MCF 10A (cell line): ENCODE measurements around the gene CCDC148. TPM values are rescaled to one million over a fixed set of nuclear protein-coding genes. Genes with fewer than 3 reads are reported as not detected.
A peak's percentile ranks its signal among the peaks of the same experiment; 100 is the strongest.

ENCODE experiments used
- BruUV-seq: library from RNA; stranded (reverse); fragments of 400-500 nt; replicated peaks from 2 replicates; lab custom pipeline; 2021; lab: Mats Ljungman, UMichigan
- CTCF ChIA-PET: fragments of 300-600 bp; sonication (Branson Sonifier 250); formaldehyde crosslinking; extraction: SDS; loops from one replicate; lab custom pipeline; 2021; ENCODE audit warnings: antibody characterized with exemption, inconsistent platforms; lab: Yijun Ruan, JAX
- POLR2A ChIA-PET: fragments of 300-600, 350-650 bp; sonication (Branson Sonifier 250); formaldehyde crosslinking; extraction: SDS; loops from one replicate; lab custom pipeline; 2020; ENCODE audit warnings: antibody characterized with exemption, inconsistent platforms; lab: Yijun Ruan, JAX
- DNase-seq: peaks from one replicate; pipeline ENCODE4 v3.0.0-alpha.2; 2018; ENCODE audit not compliant: unreplicated experiment
- H3K27ac Mint-ChIP-seq: one replicate; pipeline ENCODE4 v1.8.0; 2022; ENCODE audit warnings: mild to moderate bottlenecking, low read depth, mixed read lengths; ENCODE audit not compliant: unreplicated experiment
- H3K27me3 Mint-ChIP-seq: one replicate; pipeline ENCODE4 v1.8.0; 2022; ENCODE audit warnings: mixed read lengths; ENCODE audit not compliant: insufficient read depth, unreplicated experiment
- H3K36me3 Mint-ChIP-seq: one replicate; pipeline ENCODE4 v1.8.0; 2022; ENCODE audit warnings: mild to moderate bottlenecking, moderate library complexity, mixed read lengths; ENCODE audit not compliant: insufficient read depth, unreplicated experiment
- H3K4me1 Mint-ChIP-seq: one replicate; pipeline ENCODE4 v1.8.0; 2022; ENCODE audit warnings: mixed read lengths; ENCODE audit not compliant: insufficient read depth, unreplicated experiment
- H3K4me3 Mint-ChIP-seq: one replicate; pipeline ENCODE4 v1.8.0; 2022; ENCODE audit warnings: mild to moderate bottlenecking, moderate library complexity, mixed read lengths; ENCODE audit not compliant: unreplicated experiment
- H3K9me3 Mint-ChIP-seq: one replicate; pipeline ENCODE4 v1.8.0; 2022; ENCODE audit warnings: mixed read lengths; ENCODE audit not compliant: unreplicated experiment
- intact Hi-C: fragments of 100-400 bp; cut with micrococcal nuclease; formaldehyde crosslinking; loops from 2 replicates; pipeline ENCODE4 v1.14.1; 2022
- total RNA-seq: library from RNA; stranded (reverse); gene quantifications from 2 replicates; pipeline ENCODE4 v1.2.3, GENCODE V29; 2022
- TF ChIP-seq, protein P1 (sequence below): fragments of 200-600 bp; IDR thresholded peaks from one replicate; pipeline ENCODE4 v1.8.0; 2022; ENCODE audit warnings: antibody characterized with exemption, mild to moderate bottlenecking; ENCODE audit not compliant: unreplicated experiment

CCDC148 gene
- total RNA-seq, 1 experiment from 2014 or later: 0.51 TPM

DNA sequence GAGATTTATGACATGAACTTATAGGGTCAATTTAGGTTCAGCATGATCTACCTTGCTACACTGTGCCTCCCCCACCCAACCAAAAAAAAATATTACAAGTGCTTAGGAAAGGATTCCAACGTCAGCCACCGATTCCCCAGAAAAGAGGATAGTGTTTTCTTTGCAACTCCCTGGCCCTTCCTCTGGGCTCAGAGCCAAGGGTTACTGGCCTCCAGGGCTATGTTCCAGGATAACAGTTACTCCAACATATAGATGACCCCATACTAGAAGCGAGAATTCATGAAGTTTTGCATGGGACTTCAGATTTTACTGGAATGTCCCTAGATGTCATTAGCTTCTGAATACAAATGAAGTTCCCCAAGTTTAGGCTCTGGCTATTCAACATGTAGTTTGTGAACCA lies 182.8 kb downstream of the CCDC148 start:
- ChIA-PET POLR2A (no interaction called here), CTCF (no interaction called here)
- no peak overlapping the region for H3K4me3 Mint-ChIP-seq
- DNase-seq: peak; percentile 29
- no peaks in the 10 kb centered on the region for H3K36me3 Mint-ChIP-seq
- intact Hi-C loops: no loop called here
- no peaks in the 10 kb centered on the region for H3K9me3 Mint-ChIP-seq
- H3K27me3 Mint-ChIP-seq: no peaks in the 10 kb centered on the region
- TF ChIP-seq, protein P1, sequence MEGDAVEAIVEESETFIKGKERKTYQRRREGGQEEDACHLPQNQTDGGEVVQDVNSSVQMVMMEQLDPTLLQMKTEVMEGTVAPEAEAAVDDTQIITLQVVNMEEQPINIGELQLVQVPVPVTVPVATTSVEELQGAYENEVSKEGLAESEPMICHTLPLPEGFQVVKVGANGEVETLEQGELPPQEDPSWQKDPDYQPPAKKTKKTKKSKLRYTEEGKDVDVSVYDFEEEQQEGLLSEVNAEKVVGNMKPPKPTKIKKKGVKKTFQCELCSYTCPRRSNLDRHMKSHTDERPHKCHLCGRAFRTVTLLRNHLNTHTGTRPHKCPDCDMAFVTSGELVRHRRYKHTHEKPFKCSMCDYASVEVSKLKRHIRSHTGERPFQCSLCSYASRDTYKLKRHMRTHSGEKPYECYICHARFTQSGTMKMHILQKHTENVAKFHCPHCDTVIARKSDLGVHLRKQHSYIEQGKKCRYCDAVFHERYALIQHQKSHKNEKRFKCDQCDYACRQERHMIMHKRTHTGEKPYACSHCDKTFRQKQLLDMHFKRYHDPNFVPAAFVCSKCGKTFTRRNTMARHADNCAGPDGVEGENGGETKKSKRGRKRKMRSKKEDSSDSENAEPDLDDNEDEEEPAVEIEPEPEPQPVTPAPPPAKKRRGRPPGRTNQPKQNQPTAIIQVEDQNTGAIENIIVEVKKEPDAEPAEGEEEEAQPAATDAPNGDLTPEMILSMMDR: no peak
- no TSS peak for BruUV-seq
- no peak overlapping the region for H3K27ac Mint-ChIP-seq
- H3K4me1 Mint-ChIP-seq: peaks cover 8% of the 10 kb centered on the region

DNA sequence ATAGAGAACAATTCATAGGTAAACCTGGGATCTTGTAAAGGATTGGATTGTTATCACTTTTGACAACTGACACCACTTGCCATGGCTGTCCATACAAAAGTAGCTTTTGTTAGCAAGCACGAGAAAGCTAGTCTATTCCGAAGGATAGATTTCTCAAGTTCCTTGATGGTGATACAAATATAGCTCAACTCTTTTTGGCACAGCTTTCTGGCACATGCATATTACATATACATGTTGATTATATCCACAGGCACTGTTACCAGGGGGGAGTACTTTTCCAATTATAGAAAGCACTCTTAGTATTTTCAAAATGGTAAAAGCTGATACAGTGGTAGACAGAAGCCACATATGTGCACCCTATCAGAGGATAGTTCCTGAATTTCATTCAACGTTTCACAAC lies 186.0 kb downstream of the CCDC148 start:
- Mint-ChIP-seq H3K27me3 (peaks cover 20% of the 10 kb centered on the region), H3K36me3 (no peaks in the 10 kb centered on the region), H3K4me3 (no peak overlapping the region), H3K9me3 (no peaks in the 10 kb centered on the region), H3K27ac (no peak overlapping the region), H3K4me1 (peaks cover 8% of the 10 kb centered on the region)
- ChIA-PET POLR2A (interaction anchor here (0.7 kb wide), 1 partner anchor 402 kb away, joined by 3 read pairs; no protein-coding TSS in a partner anchor), CTCF (interaction anchor here (0.6 to 0.7 kb wide), 2 partner anchors 237 to 475 kb away, joined by 3 read pairs; no protein-coding TSS in a partner anchor)
- TF ChIP-seq, protein P1: no peak
- intact Hi-C loops: no loop called here
- DNase-seq: no peak
- no TSS peak for BruUV-seq

DNA sequence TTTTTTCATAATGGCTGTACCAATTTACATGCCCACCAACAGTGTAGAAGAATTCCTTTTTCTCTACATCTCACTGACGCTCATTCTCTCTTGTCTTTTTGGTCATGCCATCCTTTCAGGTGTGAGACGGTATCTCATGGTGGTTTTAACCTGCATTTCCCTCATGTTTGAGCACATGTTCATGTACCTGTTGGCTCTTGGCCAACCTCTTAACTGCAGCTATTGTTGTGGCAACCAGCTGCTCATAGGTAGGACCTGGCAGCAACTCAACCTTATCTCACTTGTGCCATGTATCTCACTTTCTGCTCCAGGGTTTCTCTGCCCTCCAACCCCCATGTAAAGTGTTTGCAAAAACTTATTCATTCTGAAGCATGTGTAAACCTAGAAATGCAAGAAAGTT lies 187.4 kb downstream of the CCDC148 start:
- ChIA-PET CTCF (interaction anchor here (1.0 kb wide), 1 partner anchor 485 kb away, joined by 3 read pairs; no protein-coding TSS in a partner anchor), POLR2A (no interaction called here)
- Mint-ChIP-seq H3K27me3 (peaks cover 23% of the 10 kb centered on the region), H3K4me1 (peaks cover 8% of the 10 kb centered on the region), H3K4me3 (no peak overlapping the region), H3K27ac (no peak overlapping the region), H3K9me3 (no peaks in the 10 kb centered on the region), H3K36me3 (no peaks in the 10 kb centered on the region)
- TF ChIP-seq, protein P1: no peak
- BruUV-seq: no TSS peak
- intact Hi-C loops: no loop called here
- peak; percentile 8 for DNase-seq

DNA sequence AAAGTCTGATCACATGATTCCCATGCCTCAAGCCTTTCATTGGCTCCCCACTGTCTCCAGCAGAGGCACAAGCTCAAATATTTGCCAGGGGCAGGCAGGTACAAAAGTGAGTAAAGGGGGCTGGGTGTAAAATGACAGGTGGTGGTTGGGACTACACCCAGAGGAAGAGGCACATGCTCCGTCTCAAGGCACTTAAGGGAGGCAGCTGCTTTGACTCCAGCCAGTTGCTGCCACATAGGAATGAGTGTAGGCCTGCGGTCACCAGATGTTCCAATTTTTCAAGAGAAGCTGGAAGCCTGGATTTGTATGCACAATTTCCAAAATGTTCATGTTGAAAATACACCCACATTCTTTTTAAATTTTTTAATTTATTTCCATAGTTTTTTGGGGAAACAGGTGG lies 190.4 kb downstream of the CCDC148 start:
- TF ChIP-seq, protein P1: no peak
- H3K36me3 Mint-ChIP-seq: no peaks in the 10 kb centered on the region
- H3K4me1 Mint-ChIP-seq: no peaks in the 10 kb centered on the region
- no TSS peak for BruUV-seq
- no peak for DNase-seq
- ChIA-PET CTCF (interaction anchor here (0.6 kb wide), 1 partner anchor 86 kb away, joined by 4 read pairs; no protein-coding TSS in a partner anchor), POLR2A (no interaction called here)
- H3K27me3 Mint-ChIP-seq: peaks cover 42% of the 10 kb centered on the region
- no peaks in the 10 kb centered on the region for H3K9me3 Mint-ChIP-seq
- intact Hi-C loops: no loop called here
- H3K27ac Mint-ChIP-seq: no peak overlapping the region
- H3K4me3 Mint-ChIP-seq: no peak overlapping the region
